HG03558 (cell line): ENCODE data around the gene KIF16B.

Experiments
- ATAC-seq: cut with Tn5 transposase; IDR thresholded peaks from one replicate; pipeline ENCODE4 v1.9.1; 2021; ENCODE audit warnings: moderate number of reproducible peaks; ENCODE audit not compliant: unreplicated experiment; ENCODE audit errors: extremely low read depth

Gene KIF16B

GRCh38 chr20:16560216-16560615 lies 13.0 kb downstream of the KIF16B start:
- no peak for ATAC-seq

- no peak for ATAC-seq
Measured at GRCh38 chr20:16556301-16556700, 16.9 kb downstream of the KIF16B start.

- no peak for ATAC-seq
Measured at GRCh38 chr20:16555754-16556153, 17.5 kb downstream of the KIF16B start.

- no peak for ATAC-seq
Measured at GRCh38 chr20:16554766-16555543, 18.3 kb downstream of the KIF16B start.

- no peak for ATAC-seq
Measured at GRCh38 chr20:16553684-16554083, 19.6 kb downstream of the KIF16B start.

- ATAC-seq = no peak
Measured at GRCh38 chr20:16553101-16553500, 20.1 kb downstream of the KIF16B start.

GRCh38 chr20:16552015-16552414 lies 21.2 kb downstream of the KIF16B start:
- no peak for ATAC-seq

- ATAC-seq = no peak
Measured at GRCh38 chr20:16551607-16552006, 21.6 kb downstream of the KIF16B start.

- no peak for ATAC-seq
Measured at GRCh38 chr20:16548068-16548672, 25.1 kb downstream of the KIF16B start.

GRCh38 chr20:16544949-16545348 lies 28.3 kb downstream of the KIF16B start:
- no peak for ATAC-seq

- ATAC-seq = no peak
Measured at GRCh38 chr20:16542477-16542876, 30.8 kb downstream of the KIF16B start.

- no peak for ATAC-seq
Measured at GRCh38 chr20:16541878-16542277, 31.4 kb downstream of the KIF16B start.

GRCh38 chr20:16541226-16541625 lies 32.0 kb downstream of the KIF16B start:
- ATAC-seq = no peak

GRCh38 chr20:16539280-16540021 lies 33.8 kb downstream of the KIF16B start:
- ATAC-seq = no peak

- ATAC-seq = no peak
Measured at GRCh38 chr20:16538779-16539178, 34.5 kb downstream of the KIF16B start.

GRCh38 chr20:16537918-16538317 lies 35.3 kb downstream of the KIF16B start:
- ATAC-seq = no peak

GRCh38 chr20:16537025-16537665 lies 36.1 kb downstream of the KIF16B start:
- ATAC-seq = no peak

- ATAC-seq = no peak
Measured at GRCh38 chr20:16535277-16535676, 38.0 kb downstream of the KIF16B start.

- ATAC-seq = no peak
Measured at GRCh38 chr20:16533502-16533901, 39.7 kb downstream of the KIF16B start.

GRCh38 chr20:16531485-16531884 lies 41.8 kb downstream of the KIF16B start:
- ATAC-seq = no peak

GRCh38 chr20:16530201-16530681 lies 43.0 kb downstream of the KIF16B start:
- ATAC-seq = no peak
